Ramos (cell line): Measurements from ENCODE around the gene NBPF19.
"Not testable (repeated sequence)": the region's sequence is repeated elsewhere in the genome, so short reads cannot be mapped to it uniquely, and the experiment has no call there.

Experiments
- in situ Hi-C: fragments of 300-500 bp; cut with MboI; formaldehyde crosslinking; loops from one replicate; pipeline ENCODE4 v1.14.3; 2022; ENCODE audit warnings: low sequenced_read_pairs; ENCODE audit not compliant: unreplicated experiment

Gene NBPF19

GRCh38 chr1:149474745-149475144, at the start of gene NBPF19:
TSS of gene NBPF19 (plus strand) at chr1:149475045. CDS start at chr1:149475933, 888 bp downstream.
- in situ Hi-C loops, result not testable (repeated sequence)

GRCh38 chr1:149428317-149428716, 46.5 kb upstream of the NBPF19 start:
- in situ Hi-C loops, result not testable (repeated sequence)

GRCh38 chr1:149445451-149445850, 29.4 kb upstream of the NBPF19 start:
- in situ Hi-C loops, result not testable (repeated sequence)

- in situ Hi-C loops, result not testable (repeated sequence)
Observed at GRCh38 chr1:149452196-149452595, 22.6 kb upstream of the NBPF19 start.

GRCh38 chr1:149452652-149453051, 22.2 kb upstream of the NBPF19 start:
- in situ Hi-C loops, result not testable (repeated sequence)

- in situ Hi-C loops, result not testable (repeated sequence)
Observed at GRCh38 chr1:149558350-149558825, 83.5 kb downstream of the NBPF19 start.

- in situ Hi-C loops, result not testable (repeated sequence)
Observed at GRCh38 chr1:149561806-149562205, 87.0 kb downstream of the NBPF19 start.

- in situ Hi-C loops, result not testable (repeated sequence)
Observed at GRCh38 chr1:149565485-149565884, 90.6 kb downstream of the NBPF19 start.

GRCh38 chr1:149572763-149573162, 97.9 kb downstream of the NBPF19 start:
- in situ Hi-C loops, result not testable (repeated sequence)

GRCh38 chr1:149585592-149585991, 110.7 kb downstream of the NBPF19 start:
- in situ Hi-C loops, result not testable (repeated sequence)
